Keratinocyte (primary cell): ENCODE data around the gene SPDYE4.

Source experiments
- EZH2 ChIP-seq: IDR thresholded peaks from one replicate; pipeline ENCODE4 v1.6.1; 2012; ENCODE audit warnings: inconsistent platforms, mild to moderate bottlenecking, low read length, moderate library complexity
- TF ChIP-seq, protein P1 (sequence below), 3 experiments: IDR thresholded peaks in 1 of 3; conservative IDR thresholded peaks in 1 of 3; optimal IDR thresholded peaks in 1 of 3; 2 replicates in 2 of 3; 3 replicates in 1 of 3; pipeline versions ENCODE3 to v1.5.1; 2011; ENCODE audit warnings: low read length in 3 of 3, mild to moderate bottlenecking in 3 of 3, moderate library complexity in 2 of 3, control low read depth in 1 of 3, inconsistent platforms in 1 of 3; ENCODE audit not compliant: insufficient read depth in 2 of 3; ENCODE audit errors: extremely low read depth in 1 of 3

DNA sequence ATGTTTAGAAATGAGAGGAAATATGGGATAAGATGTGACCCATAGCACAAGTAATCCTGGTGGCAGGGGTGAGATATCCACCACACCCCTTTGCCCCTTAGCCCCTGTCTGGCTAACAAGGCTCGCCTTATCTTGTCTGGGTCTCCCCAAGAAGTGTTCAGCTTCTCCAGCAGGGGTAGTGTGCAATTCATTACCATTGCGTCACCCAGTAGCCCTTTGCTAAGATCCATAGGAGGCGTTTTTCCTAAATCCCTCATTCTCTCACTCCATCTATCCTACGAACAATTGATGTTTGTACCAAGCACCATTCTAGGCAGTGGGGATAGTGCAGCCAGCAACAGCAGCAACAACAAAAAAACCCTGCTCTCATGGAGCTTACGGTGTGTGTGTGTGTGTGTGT, 44.5 kb downstream of the SPDYE4 start:
- TF ChIP-seq, protein P1, sequence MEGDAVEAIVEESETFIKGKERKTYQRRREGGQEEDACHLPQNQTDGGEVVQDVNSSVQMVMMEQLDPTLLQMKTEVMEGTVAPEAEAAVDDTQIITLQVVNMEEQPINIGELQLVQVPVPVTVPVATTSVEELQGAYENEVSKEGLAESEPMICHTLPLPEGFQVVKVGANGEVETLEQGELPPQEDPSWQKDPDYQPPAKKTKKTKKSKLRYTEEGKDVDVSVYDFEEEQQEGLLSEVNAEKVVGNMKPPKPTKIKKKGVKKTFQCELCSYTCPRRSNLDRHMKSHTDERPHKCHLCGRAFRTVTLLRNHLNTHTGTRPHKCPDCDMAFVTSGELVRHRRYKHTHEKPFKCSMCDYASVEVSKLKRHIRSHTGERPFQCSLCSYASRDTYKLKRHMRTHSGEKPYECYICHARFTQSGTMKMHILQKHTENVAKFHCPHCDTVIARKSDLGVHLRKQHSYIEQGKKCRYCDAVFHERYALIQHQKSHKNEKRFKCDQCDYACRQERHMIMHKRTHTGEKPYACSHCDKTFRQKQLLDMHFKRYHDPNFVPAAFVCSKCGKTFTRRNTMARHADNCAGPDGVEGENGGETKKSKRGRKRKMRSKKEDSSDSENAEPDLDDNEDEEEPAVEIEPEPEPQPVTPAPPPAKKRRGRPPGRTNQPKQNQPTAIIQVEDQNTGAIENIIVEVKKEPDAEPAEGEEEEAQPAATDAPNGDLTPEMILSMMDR (optimal IDR thresholded peaks at IDR 0.05 in 1 of 3, IDR thresholded peaks at IDR 0.05 in 1 of 3, conservative IDR thresholded peaks at IDR 0.05 in 1 of 3; ENCODE audit: extremely low read depth in 1 of 3, insufficient read depth in 2 of 3, low read length in 3 of 3): no peak
- no peak for TF ChIP-seq EZH2
